Hematopoietic multipotent progenitor cell (in vitro differentiated cells): ENCODE measurements around the gene TRIM23. TPM values are rescaled to one million over a fixed set of nuclear protein-coding genes. Genes with fewer than 3 reads are reported as not detected.

Source experiments
- DNase-seq, 3 donors: peaks; one replicate each; pipeline ENCODE4 v3.0.0-alpha.2; 2011 to 2015; ENCODE audit warnings: low read depth in 2 of 3, low spot score in 2 of 3
- small RNA-seq: library from RNA; depleted of rRNA; stranded (forward); fragments of <200 nt; gene quantifications from one replicate; pipeline ENCODE3, GENCODE V24; 2012
- total RNA-seq: library from RNA; depleted of rRNA; stranded (reverse); fragments of >200 nt; gene quantifications from one replicate; pipeline ENCODE4 v1.2.3, GENCODE V29; 2012

TRIM23 gene
- total RNA-seq, 1 donor, result 10.2 TPM

DNA sequence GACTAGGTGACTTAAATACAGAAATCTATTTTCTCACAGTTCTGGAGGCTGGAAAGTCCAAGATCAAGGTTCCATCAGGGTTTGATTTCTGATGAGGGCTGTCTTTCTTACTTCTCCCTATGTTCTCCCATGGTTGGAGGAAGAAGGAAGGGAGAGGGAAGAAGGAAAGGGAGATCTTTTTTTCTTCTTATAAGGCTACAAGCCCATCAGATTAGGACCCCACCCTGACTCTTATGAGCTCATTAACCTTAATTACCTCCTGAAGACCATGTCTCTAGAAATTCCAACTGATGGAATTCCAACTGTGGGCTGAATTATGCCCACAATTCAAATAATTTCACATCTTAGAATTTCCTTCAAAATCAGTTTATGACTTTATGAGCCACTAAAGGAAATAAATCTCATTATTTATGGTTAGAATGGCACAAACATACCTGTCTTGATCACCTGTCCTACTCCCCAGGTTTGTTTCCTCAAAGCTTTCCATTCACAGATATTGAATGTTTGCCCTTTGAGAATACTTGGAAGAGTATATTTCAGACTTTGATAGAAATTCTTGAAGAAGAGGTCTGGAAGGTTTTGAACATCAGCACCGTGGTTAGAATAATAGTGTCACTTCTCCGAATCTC, 53.4 kb downstream of the TRIM23 start:
- no peak for DNase-seq

DNA sequence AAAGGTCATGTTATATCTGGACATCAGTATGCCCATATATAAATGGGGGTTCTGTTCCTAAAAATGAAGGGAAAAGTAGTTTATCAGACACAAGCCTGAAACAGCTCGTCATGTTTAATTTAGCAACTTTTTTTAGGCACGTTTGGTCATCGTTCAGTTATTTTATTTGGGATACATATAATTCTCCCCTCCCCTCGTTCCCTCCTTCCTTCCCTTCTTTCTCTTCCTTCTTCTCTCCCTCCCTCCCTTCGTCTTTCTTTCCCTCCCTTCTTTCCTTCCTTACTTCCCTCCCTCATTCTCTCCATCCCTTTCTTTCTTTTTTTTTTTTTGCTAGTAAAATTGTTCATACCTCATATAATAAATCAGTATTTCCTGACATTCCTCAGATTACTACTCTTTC, 57.6 kb downstream of the TRIM23 start:
- no peak for DNase-seq

DNA sequence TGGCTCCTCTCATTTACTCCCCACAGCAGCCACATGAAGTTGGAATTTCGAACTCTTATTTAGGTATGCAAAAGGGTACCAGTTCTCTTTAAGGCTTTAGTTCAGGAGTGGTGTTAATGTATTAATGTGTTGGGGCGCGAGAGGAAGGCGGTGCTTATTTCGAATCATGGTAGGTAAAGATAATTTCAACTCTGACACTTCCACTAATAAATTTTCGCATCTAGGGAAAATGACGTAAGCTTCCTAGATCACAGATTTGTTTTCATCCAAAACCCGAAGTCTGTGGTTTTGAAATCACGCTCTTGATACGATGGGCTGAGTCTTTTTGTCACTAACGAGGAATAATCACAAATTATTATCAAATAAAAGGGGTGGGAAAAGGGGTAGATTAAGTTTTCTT, 60.4 kb downstream of the TRIM23 start:
- DNase-seq, result peak in 1 of 3 donors; percentile 9

DNA sequence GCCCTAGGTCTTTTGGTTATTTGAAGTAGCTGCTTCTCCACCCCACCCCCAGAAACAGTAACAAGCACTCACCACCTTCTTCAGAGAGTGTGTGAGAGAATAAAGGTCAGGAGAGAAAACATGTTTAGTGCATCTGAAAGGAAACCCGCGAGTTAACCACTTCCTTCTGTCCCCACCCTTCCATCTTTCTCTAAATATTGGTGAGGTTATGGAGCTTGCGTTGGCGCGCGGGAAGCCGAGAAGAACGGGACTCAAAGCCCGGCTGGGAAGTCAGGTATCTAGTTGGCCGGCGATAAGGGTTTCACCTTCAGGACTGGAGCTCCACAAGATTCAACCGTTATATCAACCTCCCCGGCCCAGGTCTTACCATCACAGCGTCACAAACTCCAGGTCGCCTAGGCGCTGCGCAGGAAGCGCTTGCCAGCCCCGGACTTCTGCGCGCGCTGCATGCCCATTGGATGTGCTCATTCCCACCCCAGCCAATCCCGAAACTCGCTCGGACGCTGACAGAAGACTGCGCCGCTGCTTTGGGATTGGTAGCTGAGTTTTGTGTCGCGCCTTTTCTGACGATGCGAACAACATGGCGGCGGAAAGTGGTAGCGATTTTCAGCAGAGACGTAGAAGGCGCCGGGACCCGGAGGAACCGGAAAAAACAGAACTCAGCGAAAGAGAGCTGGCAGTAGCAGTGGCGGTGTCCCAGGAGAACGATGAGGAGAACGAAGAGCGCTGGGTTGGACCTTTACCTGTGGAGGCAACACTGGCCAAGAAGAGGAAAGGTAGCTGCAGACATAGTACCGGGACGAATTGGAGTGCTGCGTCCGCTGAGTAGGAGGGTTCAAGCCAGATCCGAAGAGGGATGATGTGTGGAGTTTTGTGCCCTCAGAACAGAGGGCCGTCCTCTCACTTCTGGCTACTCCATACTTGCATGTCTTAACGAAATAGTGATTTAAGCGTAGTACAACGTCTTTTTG, 61.1 kb downstream of the TRIM23 start, which contains the start of the genes CENPK and PPWD1:
TSS of gene CENPK (minus strand) at position 438 of the 971 bp plus-strand sequence. CDS start 8,261 bp downstream, outside the sequence.
TSS of gene PPWD1 (plus strand) at position 566 of the 971 bp plus-strand sequence. CDS start at position 581, 15 bp downstream.
- DNase-seq, result peak; percentile 86 to 98 (median 96)

DNA sequence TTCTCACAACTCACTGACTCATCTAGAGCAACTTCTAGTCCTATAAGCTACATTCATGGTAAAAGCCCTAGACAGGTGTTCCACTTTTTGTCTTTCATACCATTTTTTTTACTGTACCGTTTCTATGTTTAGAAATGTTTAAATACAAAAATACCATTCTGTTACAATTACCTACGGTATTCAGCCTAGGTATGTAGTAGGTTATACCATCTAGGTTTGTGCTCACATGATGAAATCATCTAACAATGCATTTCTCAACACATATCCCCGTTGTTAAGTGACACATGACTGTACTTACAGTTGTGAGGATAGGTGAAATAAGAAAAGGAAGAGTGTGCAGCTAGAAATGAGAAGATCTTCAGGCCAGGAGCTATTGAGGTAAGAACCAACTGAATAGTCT, 67.4 kb downstream of the TRIM23 start:
- no peak for DNase-seq

DNA sequence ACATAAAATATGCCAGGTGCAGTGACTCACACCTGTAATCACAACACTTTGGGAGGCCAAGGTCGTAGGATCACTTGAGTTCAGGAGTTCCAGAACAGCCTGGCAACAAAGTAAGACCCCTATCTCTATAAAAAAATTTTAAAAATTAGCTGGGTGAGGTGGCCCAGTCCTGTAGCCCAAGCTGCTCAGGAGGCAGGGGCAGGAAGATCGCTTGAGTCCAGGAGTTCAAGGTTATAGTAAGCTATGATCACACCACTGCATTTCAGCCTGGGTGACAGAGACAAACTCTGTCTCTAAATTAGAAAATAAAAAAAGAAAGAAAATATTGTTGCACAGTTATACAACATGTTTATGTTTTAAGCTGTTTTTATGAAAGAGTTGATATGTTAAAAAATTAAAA, 68.0 kb downstream of the TRIM23 start:
- no peak for DNase-seq

DNA sequence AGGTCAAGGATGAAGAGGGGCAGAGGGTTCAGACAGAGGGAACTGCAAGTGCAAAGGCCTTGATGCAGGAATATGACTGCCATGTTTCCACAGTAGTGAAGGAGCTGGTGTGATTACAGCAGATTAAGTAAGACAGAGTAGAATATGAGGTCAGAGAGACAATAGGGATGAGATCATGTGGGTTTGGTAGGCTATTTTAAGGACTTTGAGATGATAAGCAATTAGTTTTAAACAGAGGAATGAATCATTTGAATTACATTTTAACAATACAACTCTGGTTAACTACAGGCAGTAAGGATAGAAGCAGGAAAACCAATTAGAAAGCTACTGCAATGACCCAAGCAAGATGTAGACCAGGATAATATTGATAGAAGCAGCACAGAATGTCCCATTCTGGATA, 68.8 kb downstream of the TRIM23 start:
- no peak for DNase-seq

DNA sequence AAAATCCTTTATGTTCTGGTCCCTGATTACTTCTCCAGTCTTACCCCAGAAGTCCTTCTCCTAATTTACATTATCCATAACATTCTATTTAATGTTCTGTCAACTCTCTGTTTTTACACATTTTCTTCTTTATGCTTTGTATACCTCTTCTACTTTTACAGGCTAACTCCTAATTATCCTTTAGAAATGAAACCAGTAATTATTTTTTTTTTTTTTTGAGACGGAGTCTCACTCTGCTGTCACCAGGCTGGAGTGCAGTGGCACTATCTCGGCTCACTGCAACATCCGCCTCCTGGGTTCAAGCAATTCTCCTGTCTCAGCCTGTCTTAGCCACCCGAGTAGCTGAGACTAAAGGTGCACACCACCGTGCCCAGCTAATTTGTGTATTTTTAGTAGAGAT, 70.2 kb downstream of the TRIM23 start:
- no peak for DNase-seq

DNA sequence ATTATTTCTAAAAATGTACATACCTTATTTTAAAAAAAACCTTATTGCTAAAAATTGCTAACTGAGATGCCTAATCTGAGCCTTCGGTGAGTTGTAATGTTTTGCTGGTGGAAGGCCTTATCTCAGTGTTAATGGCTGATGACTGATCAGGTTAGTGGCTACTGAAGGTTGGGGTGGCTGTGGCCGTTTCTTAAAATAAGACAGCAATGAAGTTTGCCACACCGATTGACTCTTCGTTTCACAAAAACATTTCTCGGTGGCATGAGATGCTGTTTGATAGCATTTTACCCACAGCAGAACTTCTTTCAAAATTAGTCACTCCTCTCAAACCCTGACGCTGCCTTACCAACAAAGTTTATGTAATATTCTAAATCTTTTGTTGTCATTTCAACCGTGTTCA, 75.9 kb downstream of the TRIM23 start:
- no peak for DNase-seq

DNA sequence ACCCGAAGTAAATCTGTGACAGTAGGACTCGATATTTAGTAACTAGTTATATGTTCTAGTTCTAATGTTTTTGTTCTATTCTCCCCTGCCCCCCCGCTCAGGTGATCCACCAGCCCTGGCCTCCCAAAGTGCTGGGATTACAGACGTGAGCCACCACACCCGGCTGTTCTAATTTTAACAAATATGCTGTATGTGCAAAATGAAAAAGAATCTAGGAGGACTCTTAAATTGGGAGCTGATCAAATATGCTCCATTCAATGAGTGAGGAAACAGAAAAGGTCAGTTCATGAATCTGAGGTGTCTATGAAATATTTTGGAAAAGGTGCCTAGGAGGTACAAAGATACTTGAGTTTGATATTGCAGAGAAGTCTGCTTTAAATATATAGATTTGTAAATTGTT, 78.0 kb downstream of the TRIM23 start:
- DNase-seq, result no peak

DNA sequence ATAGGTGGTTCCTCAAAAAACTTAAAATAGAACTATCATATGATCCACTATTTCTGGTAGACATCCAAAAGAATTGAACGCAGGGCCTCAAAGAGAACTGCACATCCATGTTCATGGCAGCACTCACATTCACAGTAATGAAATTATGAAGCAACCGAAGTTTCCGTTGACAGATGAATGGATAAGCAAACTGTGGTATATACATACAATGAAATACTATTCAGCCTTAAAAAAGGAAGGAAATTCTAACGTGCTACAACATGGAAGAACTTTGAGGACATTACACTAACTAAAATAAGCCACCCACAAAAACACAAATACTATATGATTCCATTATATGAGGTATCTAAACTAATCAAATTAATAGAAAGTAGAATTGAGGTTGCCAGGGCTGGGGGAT, 79.7 kb downstream of the TRIM23 start:
- DNase-seq, result no peak

DNA sequence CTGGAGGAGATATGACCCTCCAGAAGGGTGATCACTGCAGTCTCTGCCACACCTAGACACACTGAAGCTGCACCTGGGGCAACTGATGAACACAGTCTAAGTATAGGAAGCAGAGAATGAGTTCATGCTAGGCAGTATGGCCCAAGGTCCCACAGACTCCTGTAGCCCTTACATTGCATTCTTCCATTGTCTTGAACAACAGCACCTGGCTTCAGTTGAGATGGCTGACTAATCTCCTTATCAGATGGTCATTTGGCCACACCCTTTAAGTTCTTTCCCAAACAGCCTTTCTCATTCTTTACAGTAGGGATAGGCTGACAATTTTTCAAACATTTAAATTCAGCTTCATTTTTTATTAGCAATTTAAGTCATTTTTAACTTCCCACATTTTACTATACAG, 84.3 kb downstream of the TRIM23 start:
- no peak for DNase-seq

Small RNA genes within 50 kb of the gene (small RNA-seq; reads per million reads assigned to genes)
- gene RNU6-540P, result not detected

Other genes with a start within 250 kb of the TRIM23 start
- gene ADAMTS6, start 142.4 kb downstream of the TRIM23 start, total RNA-seq, result 1.9 TPM
- 3.5 TPM for gene CENPK, start 61.2 kb downstream of the TRIM23 start, total RNA-seq
- gene PPWD1, start 61.0 kb downstream of the TRIM23 start, total RNA-seq, result 14.8 TPM
- 2.2 TPM for gene SHLD3, start 694 bp upstream of the TRIM23 start, total RNA-seq
- gene TRAPPC13, start 694 bp upstream of the TRIM23 start, total RNA-seq, result 5.1 TPM
- gene SGTB, start 97.8 kb upstream of the TRIM23 start, total RNA-seq, result 2.7 TPM
- 11.6 TPM for gene NLN, start 97.9 kb upstream of the TRIM23 start, total RNA-seq